ENCODE data around the gene LRFN4.
"Not testable (repeated sequence)": the region's sequence is repeated elsewhere in the genome, so short reads cannot be mapped to it uniquely, and the experiment has no call there.

Gene LRFN4

GRCh38 chr11:66856496-66857233 lies at the start of gene LRFN4:
LRFN4 (plus strand) TSS chr11:66857064; CDS start chr11:66857745, 681 bp downstream.
- peak; percentile 68 for DNase-seq

GRCh38 chr11:66809592-66809991 lies 47.3 kb upstream of the LRFN4 start:
- no peak for DNase-seq

- no peak for DNase-seq
Observed at GRCh38 chr11:66810576-66811185, 46.2 kb upstream of the LRFN4 start.

- no peak for DNase-seq
Observed at GRCh38 chr11:66814678-66815077, 42.2 kb upstream of the LRFN4 start.

- DNase-seq, result no peak
Observed at GRCh38 chr11:66815646-66816045, 41.2 kb upstream of the LRFN4 start.

- DNase-seq, result no peak
Observed at GRCh38 chr11:66818231-66818955, 38.5 kb upstream of the LRFN4 start.

- no peak for DNase-seq
Observed at GRCh38 chr11:66820381-66820780, 36.5 kb upstream of the LRFN4 start.

- DNase-seq, result no peak
Observed at GRCh38 chr11:66820901-66821300, 36.0 kb upstream of the LRFN4 start.

- DNase-seq, result no peak
Observed at GRCh38 chr11:66823700-66824099, 33.2 kb upstream of the LRFN4 start.

GRCh38 chr11:66824573-66824972 lies 32.3 kb upstream of the LRFN4 start:
- DNase-seq, result not testable (repeated sequence)

GRCh38 chr11:66834539-66834845 lies 22.4 kb upstream of the LRFN4 start:
- no peak for DNase-seq

GRCh38 chr11:66834943-66835342 lies 21.9 kb upstream of the LRFN4 start:
- no peak for DNase-seq

- no peak for DNase-seq
Observed at GRCh38 chr11:66835768-66836405, 21.0 kb upstream of the LRFN4 start.

GRCh38 chr11:66840317-66841091 lies 16.4 kb upstream of the LRFN4 start:
- no peak for DNase-seq

GRCh38 chr11:66841861-66842260 lies 15.0 kb upstream of the LRFN4 start:
- no peak for DNase-seq

GRCh38 chr11:66842501-66842895 lies 14.4 kb upstream of the LRFN4 start:
- no peak for DNase-seq

GRCh38 chr11:66842896-66843775 lies 13.7 kb upstream of the LRFN4 start, which contains the start of gene RCE1:
RCE1 (plus strand) TSS chr11:66843441; CDS start chr11:66843456, 15 bp downstream.
- DNase-seq, result peak; percentile 92

GRCh38 chr11:66843776-66844495 lies 12.9 kb upstream of the LRFN4 start:
- no peak for DNase-seq

GRCh38 chr11:66844496-66845142 lies 12.2 kb upstream of the LRFN4 start:
- DNase-seq, result no peak

GRCh38 chr11:66845143-66845875 lies 11.6 kb upstream of the LRFN4 start:
- DNase-seq, result no peak
